SHP77 treated with DMSO at 0.1 percent for 48 hours (cell line): ENCODE data around the gene SSPN.

Experiments used
- DNase-seq: peaks from one replicate; lab custom pipeline; 2025; lab: John Stamatoyannopoulos, UW

SSPN gene

GRCh38 chr12:26285401-26285800 is 90.0 kb downstream of the SSPN start:
- no peak for DNase-seq

- DNase-seq: no peak
Measured at GRCh38 chr12:26286186-26286585, 90.8 kb downstream of the SSPN start.

- no peak for DNase-seq
Measured at GRCh38 chr12:26287671-26288381, 92.5 kb downstream of the SSPN start.

- DNase-seq: no peak
Measured at GRCh38 chr12:26290565-26290964, 95.2 kb downstream of the SSPN start.

GRCh38 chr12:26292596-26292995 is 97.2 kb downstream of the SSPN start:
- DNase-seq: no peak

- no peak for DNase-seq
Measured at GRCh38 chr12:26293612-26294011, 98.2 kb downstream of the SSPN start.

- no peak for DNase-seq
Measured at GRCh38 chr12:26295001-26295400, 99.6 kb downstream of the SSPN start.

- no peak for DNase-seq
Measured at GRCh38 chr12:26297396-26298070, 102.2 kb downstream of the SSPN start.

GRCh38 chr12:26298785-26299621 is 103.6 kb downstream of the SSPN start:
- DNase-seq: no peak

- DNase-seq: no peak
Measured at GRCh38 chr12:26299751-26300150, 104.4 kb downstream of the SSPN start.
